Tibial nerve (tissue), 4 donors: ENCODE data around the gene OR10H1.

Experiments
- EP300 ChIP-seq, 2 donors: sonication (generic); formaldehyde crosslinking; IDR thresholded peaks; one replicate each; pipeline ENCODE4 v1.6.1; 2017; ENCODE audit warnings: antibody characterized with exemption in 2 of 2, mild to moderate bottlenecking in 1 of 2
- POLR2A ChIP-seq, 2 donors: fragments of 450-650 bp; IDR thresholded peaks; one replicate each; pipeline ENCODE4 v1.6.1; 2017; ENCODE audit warnings: antibody characterized with exemption in 2 of 2, mild to moderate bottlenecking in 2 of 2, moderate library complexity in 2 of 2
- TF ChIP-seq, protein P1 (sequence below), 5 experiments: fragments of 200-600 bp in 3 of 5; fragments of 450-650 bp in 2 of 5; sonication (generic) in 3 of 5; IDR thresholded peaks; one replicate each; pipeline ENCODE4 v1.5.1; 2016 to 2019; ENCODE audit warnings: antibody characterized with exemption in 5 of 5, mild to moderate bottlenecking in 3 of 5, moderate library complexity in 2 of 5

DNA sequence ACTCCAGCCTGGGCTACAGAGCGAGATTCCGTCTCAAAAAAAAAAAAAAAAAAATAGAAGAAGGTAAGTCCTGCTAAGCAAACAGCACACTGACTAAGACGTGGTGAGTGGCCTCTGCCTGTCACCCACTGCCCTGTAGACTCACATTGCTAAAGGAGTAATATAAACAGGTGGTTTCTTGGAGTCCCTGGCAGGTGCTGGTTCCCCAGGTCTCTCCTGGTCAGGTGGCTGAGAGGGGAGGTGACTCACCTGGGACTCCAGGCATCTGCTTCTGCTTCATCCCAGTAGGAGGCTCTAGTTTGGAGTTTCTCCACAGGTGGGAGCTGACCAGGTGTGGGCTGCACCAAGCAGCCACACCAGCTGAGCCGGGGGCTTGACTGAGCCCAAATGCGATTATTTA lies at the start of gene OR10H1:
- TF ChIP-seq, protein P1, sequence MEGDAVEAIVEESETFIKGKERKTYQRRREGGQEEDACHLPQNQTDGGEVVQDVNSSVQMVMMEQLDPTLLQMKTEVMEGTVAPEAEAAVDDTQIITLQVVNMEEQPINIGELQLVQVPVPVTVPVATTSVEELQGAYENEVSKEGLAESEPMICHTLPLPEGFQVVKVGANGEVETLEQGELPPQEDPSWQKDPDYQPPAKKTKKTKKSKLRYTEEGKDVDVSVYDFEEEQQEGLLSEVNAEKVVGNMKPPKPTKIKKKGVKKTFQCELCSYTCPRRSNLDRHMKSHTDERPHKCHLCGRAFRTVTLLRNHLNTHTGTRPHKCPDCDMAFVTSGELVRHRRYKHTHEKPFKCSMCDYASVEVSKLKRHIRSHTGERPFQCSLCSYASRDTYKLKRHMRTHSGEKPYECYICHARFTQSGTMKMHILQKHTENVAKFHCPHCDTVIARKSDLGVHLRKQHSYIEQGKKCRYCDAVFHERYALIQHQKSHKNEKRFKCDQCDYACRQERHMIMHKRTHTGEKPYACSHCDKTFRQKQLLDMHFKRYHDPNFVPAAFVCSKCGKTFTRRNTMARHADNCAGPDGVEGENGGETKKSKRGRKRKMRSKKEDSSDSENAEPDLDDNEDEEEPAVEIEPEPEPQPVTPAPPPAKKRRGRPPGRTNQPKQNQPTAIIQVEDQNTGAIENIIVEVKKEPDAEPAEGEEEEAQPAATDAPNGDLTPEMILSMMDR (IDR thresholded peaks at IDR 0.05), result no peak
- no peak for TF ChIP-seq POLR2A (IDR thresholded peaks at IDR 0.05)
- no peak for TF ChIP-seq EP300 (IDR thresholded peaks at IDR 0.05)
